CD4-positive, CD25-positive, alpha-beta regulatory T cell (primary cell): ENCODE measurements around the gene EFNB2. TPM values are rescaled to one million over a fixed set of nuclear protein-coding genes. Genes with fewer than 3 reads are reported as not detected.
A peak's percentile ranks its signal among the peaks of the same experiment; 100 is the strongest.

Experiments used
- ATAC-seq, 2 donors: fragments of 150-1000 bp; cut with Tn5 transposase; one replicate each; pipeline ENCODE4 v1.10.0; 2021; ENCODE audit warnings: low read depth in 2 of 2, moderate number of reproducible peaks in 2 of 2, moderate library complexity in 1 of 2
- DNase-seq, 3 donors: peaks; one replicate each; pipeline versions ENCODE4 v3.0.0 to v3.0.0-alpha.2; 2012 to 2022; ENCODE audit warnings: mixed read lengths in 1 of 3
- H3K27ac ChIP-seq: one replicate; pipeline ENCODE4 v1.7.0; 2013; ENCODE audit warnings: mild to moderate bottlenecking, low read length; ENCODE audit not compliant: insufficient read depth, poor library complexity, severe bottlenecking
- H3K27me3 ChIP-seq: one replicate; pipeline ENCODE4 v1.7.0; 2013; ENCODE audit warnings: low read length; ENCODE audit not compliant: control insufficient read depth, insufficient read depth
- H3K36me3 ChIP-seq: one replicate; pipeline ENCODE4 v1.7.0; 2013; ENCODE audit warnings: mild to moderate bottlenecking, low read length, moderate library complexity; ENCODE audit not compliant: control insufficient read depth, insufficient read depth
- H3K4me1 ChIP-seq: 2 replicates; pipeline ENCODE4 v1.7.0; 2013; ENCODE audit warnings: mild to moderate bottlenecking, low read length; ENCODE audit not compliant: insufficient read depth, control insufficient read depth, poor library complexity, severe bottlenecking
- H3K4me3 ChIP-seq: one replicate; pipeline ENCODE4 v1.7.0; 2013; ENCODE audit warnings: low read depth, mild to moderate bottlenecking, low read length, moderate library complexity
- H3K9me3 ChIP-seq, 2 experiments: 1 replicate in 1 of 2; 2 replicates in 1 of 2; pipeline ENCODE4 v1.7.0; 2013; ENCODE audit warnings: low read length in 2 of 2, mild to moderate bottlenecking in 1 of 2, moderate library complexity in 1 of 2; ENCODE audit not compliant: control insufficient read depth in 2 of 2
- H3K27ac Mint-ChIP-seq, 3 donors: one replicate each; pipeline ENCODE4 v1.8.0; 2020 to 2022; ENCODE audit warnings: mild to moderate bottlenecking in 3 of 3, mixed read lengths in 3 of 3, moderate library complexity in 2 of 3
- H3K27me3 Mint-ChIP-seq: one replicate; pipeline ENCODE4 v1.8.0; 2022; ENCODE audit warnings: mild to moderate bottlenecking, mixed read lengths
- H3K36me3 Mint-ChIP-seq: one replicate; pipeline ENCODE4 v1.8.0; 2020; ENCODE audit warnings: mixed read lengths
- H3K4me1 Mint-ChIP-seq, 4 donors: one replicate each; pipeline ENCODE4 v1.8.0; 2020 to 2022; ENCODE audit warnings: mixed read lengths in 4 of 4, mild to moderate bottlenecking in 1 of 4
- H3K4me3 Mint-ChIP-seq, 4 donors: one replicate each; pipeline ENCODE4 v1.8.0; 2020 to 2022; ENCODE audit warnings: mild to moderate bottlenecking in 4 of 4, mixed read lengths in 4 of 4, moderate library complexity in 3 of 4
- H3K9me3 Mint-ChIP-seq, 7 donors: one replicate each; pipeline ENCODE4 v1.8.0; 2020 to 2022; ENCODE audit warnings: mixed read lengths in 7 of 7, mild to moderate bottlenecking in 3 of 7, moderate library complexity in 2 of 7
- polyA plus RNA-seq, 4 donors: library from polyadenylated mRNA; unstranded; fragments of 300-500 nt; fragmentation: Illumina TruSeq; gene quantifications; one replicate each; pipeline ENCODE4 v1.2.3, GENCODE V29; 2021
- total RNA-seq: library from RNA; stranded (reverse); gene quantifications from one replicate; pipeline ENCODE4 v1.2.3, GENCODE V29; 2022

The EFNB2 gene
- total and polyA plus RNA-seq, 5 donors from 2014 or later: 0.20 to 0.49 (median 0.27) TPM; not detected in 2

DNA sequence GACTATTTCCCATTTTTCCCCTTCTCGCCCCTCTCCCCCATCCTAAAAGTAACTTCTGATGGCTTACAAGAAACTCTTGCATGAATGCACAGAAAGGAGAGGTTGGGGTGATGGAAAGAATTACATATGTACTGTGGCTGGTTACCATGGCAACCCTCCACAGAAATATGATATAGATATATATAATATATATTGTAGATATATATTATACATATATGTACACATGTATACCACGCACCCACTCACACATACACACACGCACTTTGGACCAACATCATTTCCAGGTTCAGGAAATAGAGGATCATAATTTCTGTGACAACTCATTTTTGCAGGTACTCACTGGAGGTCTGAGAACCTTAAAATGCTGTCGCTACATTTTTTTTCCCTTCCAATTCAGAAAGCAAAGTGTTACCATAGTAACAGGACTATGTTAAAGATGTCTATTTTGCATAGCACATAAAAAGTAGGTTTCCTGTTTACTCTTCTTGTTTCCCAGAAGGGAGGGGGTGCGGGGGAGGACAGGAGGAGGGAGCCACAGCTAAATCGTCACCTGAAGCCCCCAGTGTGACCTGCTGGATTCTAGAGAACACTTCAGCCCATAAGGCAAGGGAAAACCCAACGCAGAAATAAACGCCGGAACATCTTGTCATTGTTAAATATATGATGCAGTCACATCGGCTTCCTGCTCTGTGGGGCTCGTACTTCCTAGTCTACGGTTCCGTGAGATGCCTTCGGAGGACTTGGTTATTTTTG, 44.7 kb downstream of the EFNB2 start:
- Mint-ChIP-seq H3K4me3 (peak overlapping the region; percentile 57 to 86 (median 76)), H3K36me3 (no peaks in the 10 kb centered on the region), H3K27me3 (peaks cover 40% of the 10 kb centered on the region), H3K27ac (peak overlapping the region in 2 of 3 donors; percentile 39 to 88), H3K9me3 (peaks cover 0 to 2% (median 0%) of the 10 kb centered on the region in 7 donors), H3K4me1 (peaks cover 4 to 15% (median 10%) of the 10 kb centered on the region in 4 donors)
- Histone ChIP-seq H3K27me3 (peaks cover 6% of the 10 kb centered on the region), H3K27ac (no peak overlapping the region), H3K4me1 (peaks cover 5% of the 10 kb centered on the region), H3K9me3 (no peaks in the 10 kb centered on the region), H3K4me3 (peak overlapping the region; percentile 66), H3K36me3 (no peaks in the 10 kb centered on the region)
- DNase-seq (peak; percentile 3 to 34 (median 22)), ATAC-seq (peak in 1 of 2 donors; percentile 31)

DNA sequence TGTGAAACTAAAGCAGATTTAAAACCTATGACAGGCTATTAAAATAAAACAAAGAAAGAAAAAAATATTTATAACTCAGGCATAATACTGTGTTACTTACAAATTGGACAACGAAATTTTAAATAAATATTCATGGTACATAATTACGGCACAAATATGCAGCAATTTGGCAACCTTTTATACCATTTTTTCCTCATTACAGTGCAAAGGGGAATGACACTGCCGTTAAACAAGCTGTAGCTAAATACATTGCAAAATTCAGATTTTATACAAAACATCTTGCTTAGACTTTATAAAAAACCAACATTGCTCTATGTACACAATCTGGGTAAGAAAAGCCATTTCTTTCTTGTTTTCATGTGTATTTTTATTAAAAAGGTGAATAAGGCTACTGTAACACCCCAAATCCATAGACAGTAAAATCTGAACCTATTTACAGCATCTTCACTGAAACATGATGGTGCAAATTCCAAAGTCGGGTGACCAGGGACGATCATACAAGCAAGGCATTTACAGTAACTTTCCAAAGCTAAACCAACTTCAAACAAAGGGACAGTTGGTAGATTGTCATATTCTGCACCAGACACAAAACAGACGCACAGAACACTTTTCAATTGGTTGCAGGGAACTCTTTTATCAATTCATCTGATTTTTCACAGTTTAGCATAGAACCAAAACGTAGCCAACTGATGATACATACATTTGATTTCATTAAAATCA, 45.5 kb downstream of the EFNB2 start:
- H3K9me3 Mint-ChIP-seq: peaks cover 0 to 2% (median 0%) of the 10 kb centered on the region in 7 donors
- peaks cover 36% of the 10 kb centered on the region for H3K27me3 Mint-ChIP-seq
- Histone ChIP-seq H3K4me1 (peaks cover 5% of the 10 kb centered on the region), H3K27ac (no peak overlapping the region), H3K27me3 (peaks cover 11% of the 10 kb centered on the region), H3K9me3 (no peaks in the 10 kb centered on the region), H3K4me3 (no peak overlapping the region), H3K36me3 (no peaks in the 10 kb centered on the region)
- DNase-seq (no peak), ATAC-seq (no peak)
- H3K4me3 Mint-ChIP-seq: no peak overlapping the region
- H3K27ac Mint-ChIP-seq: no peak overlapping the region
- H3K4me1 Mint-ChIP-seq: peaks cover 4 to 15% (median 10%) of the 10 kb centered on the region in 4 donors
- no peaks in the 10 kb centered on the region for H3K36me3 Mint-ChIP-seq

DNA sequence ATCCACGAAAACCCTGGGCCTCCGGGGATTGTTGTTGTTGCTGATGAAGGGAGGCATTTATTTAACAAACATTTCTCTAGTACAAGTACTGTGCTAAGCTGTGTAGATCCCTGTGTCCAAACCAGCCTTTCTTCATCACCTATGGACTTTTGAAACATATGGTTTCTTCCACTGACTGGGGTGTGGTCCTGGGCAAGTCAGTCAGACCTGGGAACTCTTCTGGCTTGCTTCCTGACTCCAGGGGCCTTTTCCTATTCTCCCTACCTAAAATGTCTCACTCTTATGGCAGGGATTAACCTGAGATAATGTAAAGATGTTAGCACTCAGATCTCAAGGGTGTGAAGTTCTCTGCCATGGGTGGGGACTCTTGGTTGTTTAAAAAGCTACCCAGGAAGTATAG, 46.8 kb downstream of the EFNB2 start:
- ATAC-seq: no peak
- Histone ChIP-seq H3K9me3 (no peaks in the 10 kb centered on the region), H3K27ac (no peak overlapping the region), H3K4me3 (no peak overlapping the region), H3K4me1 (peaks cover 5% of the 10 kb centered on the region), H3K36me3 (no peaks in the 10 kb centered on the region), H3K27me3 (peaks cover 8% of the 10 kb centered on the region)
- no peak overlapping the region for H3K4me3 Mint-ChIP-seq
- H3K36me3 Mint-ChIP-seq: no peaks in the 10 kb centered on the region
- peaks cover 38% of the 10 kb centered on the region for H3K27me3 Mint-ChIP-seq
- peaks cover 4 to 15% (median 10%) of the 10 kb centered on the region in 4 donors for H3K4me1 Mint-ChIP-seq
- DNase-seq: no peak
- peaks cover 0 to 1% (median 0%) of the 10 kb centered on the region in 7 donors for H3K9me3 Mint-ChIP-seq
- no peak overlapping the region for H3K27ac Mint-ChIP-seq

DNA sequence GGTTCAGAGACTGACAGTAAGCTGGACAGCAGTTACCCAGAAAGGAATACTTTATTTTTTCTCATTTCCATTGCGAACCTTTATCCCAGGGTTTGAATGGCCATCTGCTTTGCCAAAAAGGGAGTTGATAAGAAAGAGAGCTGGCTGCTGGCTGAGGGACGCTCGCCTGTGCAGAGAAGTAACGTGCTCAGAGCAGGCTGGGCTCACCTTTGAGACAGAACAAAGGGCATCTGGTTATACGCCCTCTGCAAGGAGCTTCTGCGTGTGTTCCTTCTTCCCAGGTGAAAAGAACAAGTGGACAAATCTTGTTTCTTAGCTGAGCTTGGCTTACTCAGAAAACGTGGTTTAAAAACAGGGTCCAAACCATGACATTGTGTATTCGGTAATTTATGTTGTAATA, 47.4 kb downstream of the EFNB2 start:
- Mint-ChIP-seq H3K4me1 (peaks cover 4 to 15% (median 10%) of the 10 kb centered on the region in 4 donors), H3K9me3 (peaks cover 0 to 1% (median 0%) of the 10 kb centered on the region in 7 donors), H3K4me3 (no peak overlapping the region), H3K36me3 (no peaks in the 10 kb centered on the region), H3K27ac (no peak overlapping the region), H3K27me3 (peaks cover 38% of the 10 kb centered on the region)
- Histone ChIP-seq H3K27ac (no peak overlapping the region), H3K4me3 (no peak overlapping the region), H3K9me3 (no peaks in the 10 kb centered on the region), H3K27me3 (peaks cover 8% of the 10 kb centered on the region), H3K4me1 (peaks cover 5% of the 10 kb centered on the region), H3K36me3 (no peaks in the 10 kb centered on the region)
- no peak for DNase-seq
- ATAC-seq: no peak

DNA sequence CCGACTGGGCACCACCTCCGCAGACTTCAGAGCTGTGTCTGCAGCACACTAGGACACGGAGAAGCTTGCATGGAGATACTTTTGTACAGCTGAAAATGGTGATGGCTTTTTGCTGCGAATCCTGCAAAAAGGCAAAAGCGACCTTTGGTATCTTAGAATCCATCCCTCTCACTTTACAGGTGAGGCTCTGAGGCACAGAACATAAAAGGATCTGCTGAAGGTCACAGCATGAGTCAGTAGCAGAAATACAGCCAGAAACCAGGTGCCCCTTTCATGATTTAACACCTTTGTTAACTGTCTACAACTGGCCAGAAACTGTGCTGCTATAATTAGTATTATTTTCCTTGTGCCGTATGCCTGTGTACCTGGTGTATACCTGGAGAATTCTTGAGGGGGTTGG, 48.3 kb downstream of the EFNB2 start:
- Mint-ChIP-seq H3K27ac (no peak overlapping the region), H3K4me1 (peaks cover 4 to 14% (median 10%) of the 10 kb centered on the region in 4 donors), H3K4me3 (no peak overlapping the region), H3K9me3 (peaks cover 0 to 5% (median 0%) of the 10 kb centered on the region in 7 donors), H3K36me3 (no peaks in the 10 kb centered on the region), H3K27me3 (peaks cover 43% of the 10 kb centered on the region)
- Histone ChIP-seq H3K27me3 (peaks cover 11% of the 10 kb centered on the region), H3K4me3 (no peak overlapping the region), H3K4me1 (peaks cover 5% of the 10 kb centered on the region), H3K9me3 (no peaks in the 10 kb centered on the region), H3K36me3 (no peaks in the 10 kb centered on the region), H3K27ac (no peak overlapping the region)
- DNase-seq (no peak), ATAC-seq (no peak)

DNA sequence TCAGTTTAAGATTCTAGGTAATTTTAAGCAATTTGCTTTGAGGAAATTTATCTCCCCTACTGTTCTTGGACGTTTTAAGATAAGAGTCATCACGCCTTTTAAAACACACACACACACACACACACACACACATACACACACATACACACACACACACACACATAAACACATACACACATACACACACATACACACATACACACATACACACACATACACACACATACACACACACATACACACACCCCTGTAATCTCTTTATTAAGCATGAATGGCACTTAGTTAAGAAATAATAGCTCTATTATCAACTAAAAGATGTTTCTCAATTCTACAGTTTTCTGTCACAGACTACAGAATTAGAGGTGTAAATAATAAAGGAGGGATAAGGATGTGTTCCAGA, 49.2 kb downstream of the EFNB2 start:
- Mint-ChIP-seq H3K4me3 (no peak overlapping the region), H3K27ac (no peak overlapping the region), H3K9me3 (peaks cover 0 to 5% (median 0%) of the 10 kb centered on the region in 7 donors), H3K4me1 (peaks cover 4 to 9% (median 8%) of the 10 kb centered on the region in 4 donors), H3K27me3 (peaks cover 42% of the 10 kb centered on the region), H3K36me3 (no peaks in the 10 kb centered on the region)
- H3K27me3 ChIP-seq: peaks cover 11% of the 10 kb centered on the region
- no peaks in the 10 kb centered on the region for H3K9me3 ChIP-seq
- peaks cover 5% of the 10 kb centered on the region for H3K4me1 ChIP-seq
- no peak for DNase-seq
- no peak overlapping the region for H3K27ac ChIP-seq
- no peak for ATAC-seq
- no peak overlapping the region for H3K4me3 ChIP-seq
- no peaks in the 10 kb centered on the region for H3K36me3 ChIP-seq

DNA sequence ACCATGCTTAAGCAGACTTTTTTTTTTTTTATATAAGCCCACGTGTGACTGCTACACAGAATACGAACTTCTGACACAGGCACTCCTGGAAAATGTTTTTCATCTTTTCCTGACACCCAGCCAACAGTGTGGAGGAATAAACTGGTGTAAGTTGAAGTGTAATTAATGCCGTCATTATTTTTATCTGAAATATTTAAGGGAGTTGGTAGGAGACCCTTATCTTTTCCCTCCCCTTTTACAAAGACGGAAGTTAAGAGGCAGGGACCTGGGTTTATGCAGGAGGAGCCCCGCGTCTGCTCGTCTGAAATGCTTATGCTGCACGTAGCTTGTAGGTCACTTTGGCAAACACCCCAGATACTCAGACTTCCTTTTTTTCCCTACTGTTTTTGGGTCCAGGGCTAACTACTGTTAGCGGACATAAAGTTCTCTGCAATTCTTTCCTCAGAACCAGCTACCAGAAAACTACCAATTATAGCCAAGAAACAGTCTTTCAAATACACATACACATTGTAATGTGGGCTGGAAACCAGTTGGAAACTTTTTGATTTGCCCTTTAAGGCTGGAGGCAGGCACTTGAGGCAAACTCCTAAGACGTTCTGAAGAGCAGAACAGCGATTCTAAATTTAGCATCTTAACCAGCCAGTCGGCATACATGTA, 50.8 kb downstream of the EFNB2 start:
- Mint-ChIP-seq H3K27me3 (peaks cover 42% of the 10 kb centered on the region), H3K36me3 (no peaks in the 10 kb centered on the region), H3K4me3 (no peak overlapping the region), H3K9me3 (peaks cover 0 to 5% (median 0%) of the 10 kb centered on the region in 7 donors), H3K27ac (no peak overlapping the region), H3K4me1 (peaks cover 0 to 7% (median 2%) of the 10 kb centered on the region in 4 donors)
- DNase-seq (no peak), ATAC-seq (no peak)
- no peaks in the 10 kb centered on the region for H3K36me3 ChIP-seq
- no peak overlapping the region for H3K27ac ChIP-seq
- H3K4me1 ChIP-seq: no peaks in the 10 kb centered on the region
- peaks cover 11% of the 10 kb centered on the region for H3K27me3 ChIP-seq
- H3K4me3 ChIP-seq: no peak overlapping the region
- H3K9me3 ChIP-seq: no peaks in the 10 kb centered on the region
